GM19463 (cell line): Measurements from ENCODE around the gene RHOXF2B.
A peak's percentile ranks its signal among the peaks of the same experiment; 100 is the strongest.
"Not testable (repeated sequence)": the region's sequence is repeated elsewhere in the genome, so short reads cannot be mapped to it uniquely, and the experiment has no call there.

Experiments
- ATAC-seq: cut with Tn5 transposase; IDR thresholded peaks from one replicate; pipeline ENCODE4 v1.9.1; 2021; ENCODE audit warnings: mild to moderate bottlenecking, moderate library complexity; ENCODE audit not compliant: unreplicated experiment

Gene RHOXF2B

GRCh38 chrX:120077590-120077989, at the start of gene RHOXF2B:
Gene RHOXF2B (minus strand): TSS chrX:120077690. CDS start chrX:120077552, 138 bp downstream.
- not testable (repeated sequence) for ATAC-seq

GRCh38 chrX:120125444-120125843, 48.0 kb upstream of the RHOXF2B start:
- no peak for ATAC-seq

- no peak for ATAC-seq
Observed at GRCh38 chrX:120120223-120120622, 42.7 kb upstream of the RHOXF2B start.

- no peak for ATAC-seq
Observed at GRCh38 chrX:120115438-120115963, 38.0 kb upstream of the RHOXF2B start, which contains the start of gene RHOXF1. Gene RHOXF1 (minus strand): TSS chrX:120115913. CDS start chrX:120115862, 51 bp downstream.

GRCh38 chrX:120111611-120112010, 34.1 kb upstream of the RHOXF2B start:
- ATAC-seq, result no peak

DNA sequence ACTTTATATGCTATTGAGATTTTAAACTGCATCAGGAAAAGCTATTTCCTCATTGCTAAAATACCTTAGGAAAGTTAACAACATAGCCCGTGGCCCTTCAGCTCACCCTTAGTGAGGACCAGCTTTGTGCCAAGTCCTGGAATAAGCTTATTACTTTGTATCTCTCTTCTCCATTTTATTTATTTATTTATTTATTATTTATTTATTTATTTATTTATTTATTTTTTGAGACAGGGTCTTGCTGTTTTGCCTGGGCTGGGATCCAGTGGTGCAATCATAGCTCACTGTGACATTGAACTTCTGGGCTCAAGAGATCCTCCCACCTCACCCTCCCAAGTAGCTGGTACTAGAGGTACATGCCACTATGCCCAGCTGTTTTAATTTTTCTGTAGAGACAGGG, 31.9 kb upstream of the RHOXF2B start:
- ATAC-seq, result no peak

- not testable (repeated sequence) for ATAC-seq
Observed at GRCh38 chrX:120104707-120105106, 27.2 kb upstream of the RHOXF2B start.

DNA sequence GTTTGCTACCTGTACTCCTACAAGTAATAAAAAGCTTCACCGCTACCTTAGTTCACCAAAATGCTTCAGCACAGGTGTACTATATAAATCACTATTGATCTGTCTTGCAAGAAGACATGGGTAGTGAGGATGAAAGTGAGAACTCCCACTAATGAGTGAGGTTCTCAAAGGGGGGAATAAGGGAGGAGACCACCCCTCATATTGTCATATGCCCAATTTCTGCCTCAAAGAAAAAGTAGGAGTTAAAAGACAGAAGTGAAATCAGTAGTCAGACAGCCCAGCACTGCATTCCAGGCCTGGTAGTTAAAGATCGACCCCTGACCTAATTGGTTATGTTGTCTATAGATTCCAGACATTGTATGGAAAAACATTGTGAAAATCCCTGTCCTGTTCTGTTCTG, 23.6 kb upstream of the RHOXF2B start:
- not testable (repeated sequence) for ATAC-seq

- ATAC-seq, result no peak
Observed at GRCh38 chrX:120090208-120090607, 12.7 kb upstream of the RHOXF2B start.

DNA sequence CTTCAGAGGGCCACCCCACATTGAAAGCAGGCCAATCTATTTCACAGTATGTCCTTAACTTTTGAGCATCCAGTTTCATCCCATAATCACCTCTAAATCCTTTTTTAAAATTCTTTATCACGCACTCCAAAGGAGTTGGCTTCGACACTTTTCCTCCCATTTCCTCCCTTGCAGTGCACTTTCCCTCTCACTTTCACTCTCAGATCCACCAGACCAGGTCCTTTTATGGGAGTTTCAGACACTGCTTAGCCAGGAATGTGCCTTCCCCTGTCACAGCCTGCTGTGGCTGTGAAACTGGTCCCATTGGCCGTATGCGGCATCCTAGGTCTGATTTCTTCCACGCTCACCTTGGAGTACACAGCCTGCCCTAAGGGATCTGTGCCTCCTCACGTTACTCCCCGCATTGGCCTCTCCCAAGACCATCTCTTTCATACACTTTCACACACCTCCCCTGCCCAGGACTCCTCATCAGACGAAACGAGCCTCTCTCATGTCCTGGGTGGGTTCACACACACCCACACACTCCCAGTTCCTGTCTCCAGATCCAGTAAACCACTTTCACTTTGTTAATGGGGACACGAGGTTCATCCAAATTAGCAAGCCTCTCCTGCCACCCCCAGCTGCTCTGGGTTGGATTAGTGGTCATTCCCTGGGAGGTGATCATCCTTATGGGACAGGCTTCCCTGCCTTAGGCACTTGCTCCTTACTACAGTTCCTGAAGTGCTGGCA, 10.0 kb upstream of the RHOXF2B start:
- no peak for ATAC-seq

DNA sequence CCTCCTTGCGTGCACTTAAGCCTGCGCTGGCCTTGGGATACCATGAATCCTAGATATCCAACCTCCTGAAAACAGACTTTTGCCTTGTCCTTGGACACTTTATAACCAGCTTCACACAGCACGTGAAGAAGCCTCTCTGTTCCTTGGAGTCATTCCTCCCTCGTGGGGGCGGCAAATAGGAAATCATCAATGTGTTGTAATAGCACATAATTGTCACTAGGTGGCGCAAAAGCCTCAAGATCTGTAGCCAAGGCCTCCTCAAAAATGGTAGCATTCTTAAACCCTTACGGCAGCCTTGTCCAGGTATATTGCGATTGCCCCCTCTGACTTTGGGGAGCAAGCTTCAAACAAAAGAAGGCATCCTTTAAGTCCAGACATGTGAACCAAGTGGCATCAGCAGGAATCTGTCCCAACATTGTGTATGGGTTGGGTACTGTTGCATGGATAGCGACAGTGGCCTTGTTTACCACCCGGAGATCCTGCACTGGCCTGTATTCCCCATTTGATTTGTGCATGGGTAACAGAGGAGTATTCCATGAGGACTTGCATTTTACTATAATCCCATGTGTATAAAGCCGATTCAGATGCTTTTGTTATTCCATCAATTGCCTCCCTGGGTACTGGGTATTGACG, 8.2 kb upstream of the RHOXF2B start:
- not testable (repeated sequence) for ATAC-seq

DNA sequence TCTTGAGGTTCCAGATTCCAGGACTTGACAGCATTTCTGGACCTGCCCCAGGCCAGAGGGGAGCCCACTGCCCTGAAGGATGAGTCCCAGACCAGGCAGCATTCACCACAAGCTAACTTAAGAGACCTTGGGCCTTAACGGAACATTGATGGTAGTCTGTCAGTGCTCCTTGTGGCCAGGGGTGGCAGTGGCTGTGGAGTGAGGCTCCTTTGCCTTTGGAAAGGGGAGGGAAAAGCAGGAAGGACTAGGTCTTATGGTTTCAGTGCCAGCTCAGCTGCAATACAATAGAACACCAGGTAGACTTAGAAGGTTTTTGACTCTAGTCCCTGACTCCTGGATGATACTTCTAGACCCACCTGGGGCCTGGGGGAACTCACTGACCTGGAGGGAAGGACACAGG, 11.3 kb downstream of the RHOXF2B start:
- ATAC-seq, result not testable (repeated sequence)

- ATAC-seq, result not testable (repeated sequence)
Observed at GRCh38 chrX:120042712-120043111, 34.8 kb downstream of the RHOXF2B start.

DNA sequence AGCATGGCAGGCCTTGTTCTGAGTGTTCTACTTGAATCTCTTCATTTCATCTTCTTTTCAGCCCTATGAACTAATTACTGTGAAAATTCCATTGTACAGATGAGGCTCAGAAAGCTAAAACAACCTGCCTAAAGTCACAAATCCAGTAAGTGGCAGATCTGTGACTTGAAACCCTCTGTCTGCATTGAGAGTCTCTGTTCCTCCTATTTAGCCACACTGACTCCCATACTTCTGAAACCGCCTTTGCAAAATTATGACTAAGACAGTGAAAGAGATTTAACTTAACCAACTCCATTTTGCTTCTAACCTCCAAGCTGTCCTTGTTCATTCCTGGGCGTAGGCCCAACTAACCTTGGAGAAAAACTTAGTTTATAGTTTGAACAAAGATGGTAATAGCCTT, 35.2 kb downstream of the RHOXF2B start:
- peak; percentile 90 for ATAC-seq

DNA sequence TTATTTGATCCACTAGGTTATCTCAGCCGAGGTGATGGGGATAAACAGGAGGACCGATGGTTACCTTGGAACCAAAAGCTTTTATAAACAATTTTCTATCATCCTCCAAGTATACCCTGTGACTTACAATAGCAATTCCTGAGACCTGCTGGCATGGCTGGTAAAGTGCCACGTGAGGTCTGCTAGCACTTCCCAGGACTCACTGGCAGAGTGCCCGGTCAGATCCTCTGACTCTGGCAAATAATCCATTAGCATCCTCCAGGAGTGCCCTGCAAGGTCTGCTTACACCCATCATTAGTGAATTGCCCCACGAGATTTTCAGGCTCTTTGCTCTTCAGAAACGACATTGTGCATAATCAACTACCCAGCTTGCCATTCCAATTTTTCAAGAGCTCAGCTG, 37.3 kb downstream of the RHOXF2B start:
- not testable (repeated sequence) for ATAC-seq

- ATAC-seq, result not testable (repeated sequence)
Observed at GRCh38 chrX:120039087-120039733, 38.3 kb downstream of the RHOXF2B start.

DNA sequence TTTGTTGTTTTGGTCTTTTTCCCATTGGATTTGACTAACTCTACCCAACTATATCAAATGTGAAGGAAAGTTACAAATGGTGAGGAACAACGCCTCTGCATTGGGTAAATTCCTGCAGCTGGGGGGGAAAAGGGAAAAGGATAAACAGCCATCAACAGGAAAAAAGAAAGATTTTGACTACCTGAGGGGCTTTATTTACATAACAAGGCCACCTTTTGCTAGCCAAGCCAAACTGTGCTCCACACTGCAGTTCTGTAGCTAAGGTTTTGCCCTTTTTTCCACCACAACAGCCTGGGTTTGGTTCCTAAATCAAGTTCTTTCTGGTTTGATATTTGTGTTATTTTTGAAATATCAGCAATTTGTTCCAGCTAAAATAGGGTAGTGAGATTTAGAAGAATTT, 40.8 kb downstream of the RHOXF2B start:
- no peak for ATAC-seq

GRCh38 chrX:120035522-120036309, 41.8 kb downstream of the RHOXF2B start:
- peak; percentile 93 for ATAC-seq

GRCh38 chrX:120029354-120029753, 48.1 kb downstream of the RHOXF2B start:
- no peak for ATAC-seq

GRCh38 chrX:120023259-120023658, 54.2 kb downstream of the RHOXF2B start:
- no peak for ATAC-seq

DNA sequence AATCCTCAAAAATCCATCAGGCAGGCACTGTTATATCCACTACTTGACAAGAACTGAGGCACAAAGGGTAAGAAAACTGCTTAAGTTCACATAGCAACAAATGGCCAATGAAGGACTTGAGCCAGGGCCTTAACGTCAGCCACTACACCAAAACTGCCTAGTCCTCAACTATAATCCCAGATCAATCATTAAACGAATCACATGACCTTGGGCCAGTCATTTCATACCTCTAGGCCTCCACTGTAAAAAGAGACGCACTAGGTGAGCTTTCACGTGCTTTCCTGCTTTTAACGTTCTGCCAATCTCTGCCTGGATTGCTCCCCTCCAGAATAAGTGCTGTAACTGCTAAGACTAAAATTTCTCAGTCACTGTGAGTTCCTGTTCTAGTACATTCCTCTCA, 54.7 kb downstream of the RHOXF2B start:
- no peak for ATAC-seq
